DND-41 (cell line): ENCODE results near the gene LYRM4.

Experiments used
- CTCF ChIP-seq: IDR thresholded peaks from 2 replicates; pipeline ENCODE4 v1.5.1; 2012; ENCODE audit warnings: borderline replicate concordance, low read length, moderate library complexity, mild to moderate bottlenecking; ENCODE audit not compliant: poor library complexity, severe bottlenecking; ENCODE audit errors: extremely low read depth
- EZH2 ChIP-seq: IDR thresholded peaks from 3 replicates; pipeline ENCODE4 v1.6.1; 2012; ENCODE audit warnings: borderline replicate concordance, low read depth, mild to moderate bottlenecking, moderate library complexity, low read length, inconsistent platforms; ENCODE audit not compliant: severe bottlenecking

DNA sequence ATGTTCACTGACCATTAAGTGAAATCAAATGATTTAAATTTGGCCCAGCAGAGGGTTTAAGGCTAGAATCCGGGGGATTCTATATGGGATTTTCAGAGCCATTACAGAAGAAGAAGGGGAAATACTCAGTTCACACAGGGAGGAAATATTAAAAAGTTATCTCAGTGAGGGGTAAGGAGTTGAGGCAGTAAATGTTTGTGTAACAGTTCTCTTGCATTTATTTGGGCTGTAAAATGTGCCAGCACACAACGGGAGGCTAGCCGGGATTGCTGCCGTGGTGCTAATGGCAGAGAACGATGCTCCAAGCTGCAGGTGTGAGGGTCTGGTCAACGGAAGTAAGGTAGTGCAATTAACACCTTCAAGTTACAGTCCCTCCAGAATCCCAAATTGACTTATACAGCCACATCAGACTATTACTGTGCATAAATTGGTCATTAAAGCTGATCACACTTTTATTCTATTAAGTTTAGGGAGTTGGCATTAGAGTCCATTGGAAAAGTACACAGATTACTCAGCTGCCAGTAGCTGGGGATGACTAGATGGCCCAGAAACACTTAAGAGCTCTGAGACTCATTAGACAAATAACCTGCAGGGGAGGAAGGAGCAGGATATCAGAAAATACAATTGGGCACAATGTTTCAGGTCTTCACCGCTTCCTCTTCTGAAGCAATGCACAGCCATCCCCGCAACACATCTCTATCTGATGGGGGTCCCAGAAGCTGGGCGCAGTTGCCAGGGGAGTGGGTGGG is 144.3 kb downstream of the LYRM4 start:
- TF ChIP-seq CTCF (no peak), EZH2 (no peak)
